Stimulated activated CD4-positive, alpha-beta T cell treated with anti-CD3 and anti-CD28 coated beads, TNF-alpha, amount 100 ng/mL, for 24 hours (primary cell): ENCODE measurements around the gene LCLAT1.

ENCODE experiments used
- DNase-seq, 3 experiments: peaks; one replicate each; pipeline ENCODE4 v3.0.0-alpha.2; 2020; ENCODE audit warnings: low read depth in 3 of 3

Gene LCLAT1

DNA sequence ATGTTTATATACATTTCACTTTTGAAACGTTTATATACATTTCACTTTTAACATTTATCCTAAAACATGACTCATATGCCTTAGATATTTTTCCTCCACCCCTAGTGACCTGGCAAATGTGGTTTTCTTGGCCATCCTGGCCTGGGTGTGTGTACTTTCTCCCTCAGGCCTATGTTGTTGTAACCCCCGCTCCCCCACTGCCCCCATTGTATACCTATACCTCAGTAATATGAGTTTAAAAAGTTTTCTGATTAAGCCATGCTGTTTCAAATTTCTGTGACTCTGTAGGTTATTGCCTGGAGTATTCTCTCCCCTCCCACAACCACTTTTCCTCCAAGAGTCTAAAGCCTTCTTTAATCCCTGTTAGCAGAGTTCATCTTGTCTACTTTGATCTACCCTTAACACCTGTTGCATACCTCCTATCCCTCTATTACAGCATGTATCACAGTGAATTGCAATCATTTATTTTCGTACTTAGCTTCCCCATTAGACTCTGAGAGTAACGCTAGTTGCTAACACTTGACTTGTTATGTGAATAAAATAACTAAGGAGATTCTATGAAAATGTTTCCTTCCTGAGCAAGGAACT, 67.9 kb downstream of the LCLAT1 start:
- DNase-seq: no peak

GRCh38 chr2:30516166-30516565, 69.1 kb downstream of the LCLAT1 start:
- DNase-seq: no peak

DNA sequence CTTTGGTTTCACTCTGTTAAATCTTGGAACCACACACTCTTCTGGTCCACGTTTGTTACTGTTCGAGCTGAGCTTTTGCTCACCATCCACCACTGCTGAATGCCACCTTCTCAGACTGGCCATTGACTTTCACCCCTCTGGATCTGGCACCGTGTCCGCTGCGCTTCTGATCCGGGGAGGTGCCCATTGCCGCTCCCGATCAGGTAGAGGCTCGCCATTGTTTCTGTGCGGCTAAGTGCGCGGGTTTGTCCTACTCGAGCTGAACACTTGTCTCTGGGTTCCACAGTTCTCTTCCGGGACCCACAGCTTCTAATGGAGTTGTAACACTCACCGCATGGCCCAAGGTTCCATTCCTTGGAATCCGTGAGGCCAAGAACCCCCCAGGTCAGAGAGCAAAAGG, 72.8 kb downstream of the LCLAT1 start:
- DNase-seq: no peak

GRCh38 chr2:30522421-30522820, 75.4 kb downstream of the LCLAT1 start:
- DNase-seq: no peak

GRCh38 chr2:30527411-30527810, 80.4 kb downstream of the LCLAT1 start:
- no peak for DNase-seq

GRCh38 chr2:30527859-30528258, 80.8 kb downstream of the LCLAT1 start:
- DNase-seq: no peak

DNA sequence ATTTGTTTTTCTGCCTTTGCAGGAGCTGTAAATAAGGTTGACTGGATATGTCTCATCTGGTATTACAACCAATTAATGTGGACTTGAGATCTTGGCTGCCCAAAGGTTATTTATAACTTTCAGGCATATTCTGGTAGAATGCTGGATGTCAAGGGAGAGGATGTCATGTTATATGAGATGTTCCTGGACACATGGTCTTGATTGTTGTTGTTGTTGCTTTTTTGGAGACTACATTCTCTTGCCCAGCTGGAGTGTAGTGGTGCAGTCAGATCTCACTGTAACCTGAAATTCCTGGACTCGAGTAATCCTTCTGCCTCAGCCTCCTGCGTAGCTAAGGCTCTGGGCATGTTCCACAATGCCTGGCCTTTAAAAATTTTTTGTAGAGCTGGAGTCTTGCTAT, 83.3 kb downstream of the LCLAT1 start:
- no peak for DNase-seq

- no peak for DNase-seq
Observed at GRCh38 chr2:30541680-30542079, 94.6 kb downstream of the LCLAT1 start.

DNA sequence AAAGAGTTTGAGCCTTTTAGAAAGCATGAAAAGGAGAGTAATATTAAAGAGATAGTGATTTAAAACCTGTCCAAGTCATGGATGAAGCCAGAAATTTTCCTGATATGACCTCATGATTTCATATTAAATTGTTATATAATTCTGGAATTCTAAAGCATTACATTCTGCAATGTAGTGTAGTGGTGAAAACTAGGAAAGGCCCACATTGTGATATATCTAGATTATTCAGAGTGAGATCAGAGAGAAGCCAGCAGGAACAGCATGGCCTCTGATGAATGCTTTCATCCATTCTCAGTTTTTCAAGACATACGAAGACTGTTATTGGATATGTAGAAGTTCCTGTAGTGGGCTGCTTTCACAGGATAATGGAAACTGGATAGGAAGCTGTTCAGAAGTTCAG, 98.8 kb downstream of the LCLAT1 start:
- DNase-seq: no peak

DNA sequence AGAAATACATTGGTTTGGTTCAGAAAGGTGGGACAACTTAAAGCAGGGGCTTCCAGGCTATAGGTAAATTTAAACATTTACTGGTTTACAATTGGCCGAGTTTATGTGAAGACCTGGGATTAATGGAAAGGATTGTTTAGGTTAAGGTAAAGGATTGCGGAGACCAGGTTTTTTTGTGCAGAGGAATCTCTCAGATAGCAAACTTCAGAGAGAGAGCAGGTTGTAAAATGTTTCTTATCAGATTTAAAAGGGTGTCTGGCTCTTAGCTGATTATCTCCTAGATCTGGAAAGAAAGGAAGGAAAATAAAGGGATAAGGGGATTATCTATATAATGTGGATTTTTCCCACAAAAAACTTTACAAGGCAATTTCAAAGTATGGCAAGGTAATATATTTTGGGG, 101.3 kb downstream of the LCLAT1 start:
- no peak for DNase-seq

- no peak for DNase-seq
Observed at GRCh38 chr2:30549096-30549495, 102.0 kb downstream of the LCLAT1 start.

DNA sequence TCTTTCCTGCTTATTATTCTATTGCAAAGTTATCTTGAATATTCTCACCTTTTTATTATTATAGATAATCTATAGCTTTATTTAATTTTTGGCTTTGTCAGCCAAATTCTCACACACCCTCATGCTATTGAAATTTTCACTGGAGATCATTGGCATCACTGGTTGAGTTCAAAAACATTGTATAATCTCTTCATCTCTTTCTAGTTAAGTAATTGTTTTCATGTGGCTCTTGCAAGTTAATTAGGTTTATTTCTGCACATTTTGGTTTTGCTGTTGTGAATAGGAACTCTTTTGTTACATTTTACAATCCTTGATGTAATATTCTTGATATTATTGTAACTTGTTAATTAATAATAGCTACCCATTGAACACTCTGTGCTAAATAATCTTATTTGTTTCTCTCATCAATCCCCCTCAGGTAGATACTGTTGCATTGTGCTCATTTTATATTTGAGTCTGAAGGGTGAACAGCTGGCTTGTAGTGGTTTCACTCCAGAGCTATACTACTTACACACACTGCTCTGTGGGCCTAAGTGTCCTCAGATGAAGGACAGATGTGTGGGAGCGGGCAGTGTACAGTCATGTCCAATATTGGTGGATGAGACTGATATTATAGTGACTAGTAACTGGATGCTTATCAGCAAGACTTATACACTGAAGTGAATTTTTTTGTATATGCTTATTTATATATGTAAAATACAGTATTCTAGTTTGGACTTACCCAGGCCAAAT, 112.7 kb downstream of the LCLAT1 start:
- DNase-seq: no peak

DNA sequence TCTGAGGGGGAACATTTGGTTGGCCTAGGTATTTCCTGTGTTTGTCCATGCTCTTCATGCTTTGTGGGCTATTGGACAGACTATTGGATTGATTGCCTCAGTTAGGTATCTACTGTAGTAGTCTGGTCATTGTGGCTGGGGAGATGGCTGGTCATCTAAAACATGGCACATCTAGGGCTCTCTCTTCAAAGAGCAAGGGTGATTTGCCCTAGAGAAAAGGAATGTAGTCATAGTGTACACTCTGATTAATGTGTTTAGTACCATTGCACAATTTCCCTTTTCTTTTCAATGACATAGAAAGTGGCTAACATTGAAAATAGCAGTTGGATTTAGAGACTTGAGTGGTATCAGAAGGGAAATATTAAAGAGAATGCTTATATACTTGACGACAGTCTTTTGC, 114.3 kb downstream of the LCLAT1 start:
- no peak for DNase-seq

DNA sequence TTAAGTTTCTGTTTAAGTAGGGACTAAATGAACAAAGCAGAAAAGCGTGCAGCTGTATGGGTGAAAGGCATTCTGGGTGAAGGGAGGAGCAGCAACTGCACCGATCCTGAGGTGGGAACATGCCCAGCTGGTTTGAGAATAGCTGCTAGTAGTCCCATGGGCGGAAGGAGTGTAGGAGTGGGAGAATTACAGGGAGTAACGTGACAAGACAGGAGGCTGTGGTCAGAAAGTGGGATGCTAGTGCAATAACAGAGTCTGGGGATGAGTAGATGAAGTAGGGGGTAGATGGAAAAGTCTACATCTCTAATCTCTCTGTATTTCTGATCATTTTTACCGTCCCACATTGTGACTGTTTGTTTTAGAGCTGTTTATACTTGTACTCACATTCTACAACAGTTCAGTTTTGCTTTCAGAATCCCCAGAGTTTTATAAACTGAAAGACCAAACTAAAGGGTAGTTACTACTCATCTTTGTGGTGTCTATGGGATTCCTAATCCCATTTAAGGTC, 118.9 kb downstream of the LCLAT1 start:
- DNase-seq: peak in 1 of 3 experiments; percentile 1

DNA sequence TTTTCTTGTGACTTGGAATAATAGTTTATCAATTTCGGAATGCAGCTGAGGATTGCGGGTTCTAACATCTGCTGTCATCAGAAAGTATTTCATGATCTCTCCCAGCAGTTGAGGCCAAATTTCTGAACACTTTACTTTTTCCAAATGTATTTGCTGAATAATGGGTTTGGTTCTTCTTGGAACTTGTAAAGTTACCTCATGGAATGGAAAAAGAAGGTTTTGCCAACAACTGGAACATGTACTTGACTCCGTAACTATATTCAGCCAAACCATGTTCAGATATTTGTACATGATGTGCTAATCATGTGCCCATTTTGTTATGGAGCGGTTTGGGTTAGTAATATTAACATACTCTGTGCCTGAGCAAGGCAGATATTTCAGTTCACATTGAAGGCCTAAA, 119.6 kb downstream of the LCLAT1 start:
- no peak for DNase-seq

DNA sequence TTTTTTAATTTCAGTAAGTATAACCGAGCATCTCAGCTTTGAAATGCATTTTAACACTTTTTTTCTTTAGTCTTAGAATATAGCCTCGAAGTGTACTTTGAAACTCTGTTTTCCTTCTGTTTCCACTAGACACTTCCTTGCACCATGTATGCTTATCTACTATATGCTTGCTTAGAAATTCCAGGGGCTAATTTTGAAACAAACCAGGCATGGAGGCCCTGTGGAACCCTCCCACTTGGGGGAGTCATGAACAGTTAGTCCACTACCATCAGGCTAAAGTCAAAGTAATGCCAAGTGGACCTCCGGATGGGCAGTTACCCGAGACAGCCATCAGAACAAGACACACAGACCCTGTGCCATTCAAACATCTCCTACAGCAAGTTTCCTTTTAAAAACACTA, 120.3 kb downstream of the LCLAT1 start:
- DNase-seq: no peak

GRCh38 chr2:30569946-30570345, 122.9 kb downstream of the LCLAT1 start:
- no peak for DNase-seq

GRCh38 chr2:30577151-30577550, 130.1 kb downstream of the LCLAT1 start:
- no peak for DNase-seq

DNA sequence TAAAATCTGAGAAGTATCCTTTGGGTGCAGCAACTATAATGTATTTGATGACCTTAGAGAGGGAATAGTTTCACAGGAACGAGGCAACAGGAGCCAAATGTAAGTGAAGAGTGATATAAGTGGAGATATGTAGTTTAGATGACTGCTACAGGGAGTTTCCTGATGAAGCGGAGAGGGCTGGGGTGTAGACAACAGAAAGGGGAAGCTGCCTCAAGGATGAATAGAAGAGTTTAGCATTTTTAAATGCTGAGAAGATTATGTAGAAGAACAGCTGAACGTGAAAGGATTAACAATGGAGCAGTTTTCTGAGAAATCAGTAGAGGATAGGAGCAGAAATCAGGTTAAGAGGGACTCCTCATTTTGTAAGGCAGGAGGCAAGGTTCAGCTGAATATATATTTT, 133.3 kb downstream of the LCLAT1 start:
- no peak for DNase-seq

DNA sequence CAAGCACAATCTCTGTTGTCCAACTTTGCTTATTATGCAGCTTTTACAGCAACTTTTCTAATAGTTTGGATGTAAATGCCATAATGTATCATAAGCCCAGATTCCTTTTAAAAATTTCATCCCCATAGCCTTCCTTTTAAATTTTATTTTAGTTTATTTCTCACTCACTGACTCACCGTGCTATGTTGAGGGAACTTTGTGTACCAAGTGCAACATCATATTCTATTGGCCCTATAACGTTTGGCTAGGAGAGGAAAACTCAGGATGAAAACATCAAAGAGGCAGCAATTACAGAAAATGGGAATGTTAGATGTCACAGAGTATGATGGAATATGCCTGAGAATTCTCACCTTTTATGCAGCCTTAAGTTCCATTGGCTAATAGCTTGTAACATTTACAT, 135.5 kb downstream of the LCLAT1 start:
- DNase-seq: no peak

DNA sequence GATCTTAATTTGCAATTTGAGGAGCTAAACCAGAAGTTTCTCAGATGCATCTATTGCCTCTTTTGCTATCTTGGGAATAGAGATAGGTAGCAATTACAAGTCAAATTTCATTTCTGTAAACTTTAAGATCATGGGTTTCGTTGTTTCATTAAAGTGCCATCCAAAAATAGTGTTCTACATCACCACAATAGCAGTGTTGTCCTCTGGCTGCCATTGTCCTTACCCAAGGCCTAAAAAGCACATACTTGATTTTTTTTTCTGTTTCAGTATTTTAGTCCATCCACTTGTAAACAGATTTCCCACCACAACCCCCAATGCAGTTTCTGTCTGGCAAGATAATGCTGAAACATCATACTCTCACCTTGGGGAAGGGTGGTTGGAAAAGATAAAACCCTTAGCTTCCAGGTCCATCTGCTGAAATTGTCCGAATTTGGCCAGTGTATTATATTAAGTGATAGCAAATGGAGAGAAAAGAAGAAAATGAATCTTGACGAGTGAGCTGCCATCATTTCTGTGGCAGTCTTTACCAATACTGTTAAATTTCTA, 136.2 kb downstream of the LCLAT1 start:
- no peak for DNase-seq

DNA sequence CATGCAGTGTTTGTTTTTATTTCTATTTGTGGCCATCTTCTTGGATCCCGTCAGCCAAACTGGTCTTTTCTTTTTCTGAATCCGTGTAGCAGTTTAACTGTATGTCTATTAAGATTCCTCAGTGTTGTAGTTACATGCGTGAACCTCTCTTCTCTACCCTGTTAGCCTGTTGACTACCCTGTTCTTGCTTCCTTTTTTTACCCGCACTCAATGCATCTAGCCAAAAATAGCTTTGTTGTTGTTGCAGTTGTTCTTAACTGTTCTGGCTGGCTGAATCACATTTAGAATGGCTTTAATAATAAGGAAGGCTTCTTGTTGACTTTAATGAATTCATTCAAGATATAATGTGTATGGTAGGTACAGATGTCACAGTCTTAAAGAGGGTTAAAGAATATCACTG, 137.1 kb downstream of the LCLAT1 start:
- no peak for DNase-seq

GRCh38 chr2:30588994-30589393, 141.9 kb downstream of the LCLAT1 start:
- no peak for DNase-seq
